Fibroblast of lung (primary cell): ENCODE data around the gene SPEM1.

Source experiments
- CTCF ChIP-seq, 2 donors: IDR thresholded peaks in 1 of 2; conservative IDR thresholded peaks in 1 of 2; 1 replicate in 1 of 2; 2 replicates in 1 of 2; pipeline ENCODE4 v1.5.1; 2011 to 2012; ENCODE audit warnings: low read length in 2 of 2, control low read depth in 1 of 2, inconsistent platforms in 1 of 2, low read depth in 1 of 2, mild to moderate bottlenecking in 1 of 2
- EZH2 ChIP-seq: IDR thresholded peaks from 2 replicates; pipeline ENCODE4 v1.5.1; 2012; ENCODE audit warnings: low read length, control low read depth, mild to moderate bottlenecking; ENCODE audit errors: missing control alignments

GRCh38 chr17:7408863-7409262, 11.3 kb upstream of the SPEM1 start:
- TF ChIP-seq CTCF (conservative IDR thresholded peaks at IDR 0.05 in 1 of 2, IDR thresholded peaks at IDR 0.05 in 1 of 2; ENCODE audit: low read depth in 1 of 2, low read length in 2 of 2) = no peak
- no peak for TF ChIP-seq EZH2
